ENCODE measurements around the gene KRTAP13-4. TPM values are rescaled to one million over a fixed set of nuclear protein-coding genes. Genes with fewer than 3 reads are reported as not detected.

The KRTAP13-4 gene
- polyA plus RNA-seq, 1 donor (not counting 4 experiments of a cell fraction or from before 2014, with no cell fraction given) = not detected

GRCh38 chr21:30444204-30444603, 14.2 kb downstream of the KRTAP13-4 start:
- FAIRE-seq (no peak), DNase-seq (ENCODE audit: low read depth, low spot score) (no peak)
- Histone ChIP-seq H3K4me1 (ENCODE audit: control insufficient read depth, extremely low read depth, insufficient read depth, low read length) (no peaks in the 10 kb centered on the region), H3K9me3 (ENCODE audit: control insufficient read depth, low read depth, low read length) (no peaks in the 10 kb centered on the region), H3K9me1 (ENCODE audit: control insufficient read depth, extremely low read depth, insufficient read depth, low read length) (no peaks in the 10 kb centered on the region), H3K9ac (ENCODE audit: control insufficient read depth, extremely low read depth, insufficient read depth, low read length) (no peak overlapping the region), H3K27me3 (ENCODE audit: control insufficient read depth, extremely low read depth, insufficient read depth, low read length) (no peaks in the 10 kb centered on the region), H3K36me3 (ENCODE audit: control insufficient read depth in 2 of 2, extremely low read depth in 1 of 2, insufficient read depth in 2 of 2, low read length in 2 of 2) (no peaks in the 10 kb centered on the region), H3K4me3 (ENCODE audit: control insufficient read depth in 2 of 3, extremely low read depth in 1 of 3, insufficient read depth in 2 of 3, low read depth in 1 of 3, low read length in 3 of 3) (no peak overlapping the region), H4K20me1 (ENCODE audit: control insufficient read depth, extremely low read depth, insufficient read depth, low read length) (no peaks in the 10 kb centered on the region), H3K4me2 (ENCODE audit: control insufficient read depth, extremely low read depth, insufficient read depth, low read depth, low read length) (no peak overlapping the region), H3K27ac (ENCODE audit: control insufficient read depth, insufficient read depth, low read length) (no peak overlapping the region), H2AFZ (ENCODE audit: control insufficient read depth, low read length) (no peak overlapping the region), H3K79me2 (ENCODE audit: control insufficient read depth, insufficient read depth, low read length) (no peaks in the 10 kb centered on the region)
- dilution Hi-C loops (cut with MboI; ENCODE audit: extremely low pct_ligation_motif_present, low sequenced_read_pairs) = no loop called here
- TF ChIP-seq EZH2 (IDR thresholded peaks at IDR 0.05; ENCODE audit: low read length) (no peak), CTCF (optimal IDR thresholded peaks at IDR 0.05 in 1 of 3, IDR thresholded peaks at IDR 0.05 in 1 of 3, conservative IDR thresholded peaks at IDR 0.05 in 1 of 3; ENCODE audit: extremely low read depth in 1 of 3, insufficient read depth in 2 of 3, low read length in 3 of 3) (peak in 2 of 3 experiments; percentile 24 to 37)

GRCh38 chr21:30447056-30447455, 17.0 kb downstream of the KRTAP13-4 start:
- no peak overlapping the region for H2AFZ ChIP-seq (ENCODE audit: control insufficient read depth, low read length)
- no peaks in the 10 kb centered on the region for H3K9me3 ChIP-seq (ENCODE audit: control insufficient read depth, low read depth, low read length)
- no peak overlapping the region for H3K9ac ChIP-seq (ENCODE audit: control insufficient read depth, extremely low read depth, insufficient read depth, low read length)
- no peaks in the 10 kb centered on the region for H3K36me3 ChIP-seq (ENCODE audit: control insufficient read depth in 2 of 2, extremely low read depth in 1 of 2, insufficient read depth in 2 of 2, low read length in 2 of 2)
- no peak for TF ChIP-seq EZH2 (IDR thresholded peaks at IDR 0.05; ENCODE audit: low read length)
- no peak for TF ChIP-seq CTCF (optimal IDR thresholded peaks at IDR 0.05 in 1 of 3, IDR thresholded peaks at IDR 0.05 in 1 of 3, conservative IDR thresholded peaks at IDR 0.05 in 1 of 3; ENCODE audit: extremely low read depth in 1 of 3, insufficient read depth in 2 of 3, low read length in 3 of 3)
- H3K4me3 ChIP-seq (ENCODE audit: control insufficient read depth in 2 of 3, extremely low read depth in 1 of 3, insufficient read depth in 2 of 3, low read depth in 1 of 3, low read length in 3 of 3) = no peak overlapping the region
- no peaks in the 10 kb centered on the region for H3K9me1 ChIP-seq (ENCODE audit: control insufficient read depth, extremely low read depth, insufficient read depth, low read length)
- no peaks in the 10 kb centered on the region for H3K4me1 ChIP-seq (ENCODE audit: control insufficient read depth, extremely low read depth, insufficient read depth, low read length)
- no peaks in the 10 kb centered on the region for H4K20me1 ChIP-seq (ENCODE audit: control insufficient read depth, extremely low read depth, insufficient read depth, low read length)
- no peaks in the 10 kb centered on the region for H3K79me2 ChIP-seq (ENCODE audit: control insufficient read depth, insufficient read depth, low read length)
- H3K4me2 ChIP-seq (ENCODE audit: control insufficient read depth, extremely low read depth, insufficient read depth, low read depth, low read length) = no peak overlapping the region
- FAIRE-seq = no peak
- H3K27ac ChIP-seq (ENCODE audit: control insufficient read depth, insufficient read depth, low read length) = no peak overlapping the region
- no peaks in the 10 kb centered on the region for H3K27me3 ChIP-seq (ENCODE audit: control insufficient read depth, extremely low read depth, insufficient read depth, low read length)
- dilution Hi-C loops (cut with MboI; ENCODE audit: extremely low pct_ligation_motif_present, low sequenced_read_pairs) = no loop called here
- no peak for DNase-seq (ENCODE audit: low read depth, low spot score)
